Measurements from ENCODE around the gene FAM241B.

- TF ChIP-seq CTCF (IDR thresholded peaks at IDR 0.05 in 8 of 11, conservative IDR thresholded peaks at IDR 0.05 in 3 of 11) = no peak
- no peak for TF ChIP-seq POLR2A (IDR thresholded peaks at IDR 0.05)
These were observed 22.2 kb downstream of the FAM241B start for GRCh38 chr10:69652111-69652856.

All from spleen (tissue), 7 donors.